Amygdala (tissue), 56 donors: ENCODE data around the gene DYNC2LI1.

ENCODE experiments used
- DNase-seq, 56 donors: peaks; one replicate each; lab custom pipeline; 2025; lab: John Stamatoyannopoulos, UW

The DYNC2LI1 gene

DNA sequence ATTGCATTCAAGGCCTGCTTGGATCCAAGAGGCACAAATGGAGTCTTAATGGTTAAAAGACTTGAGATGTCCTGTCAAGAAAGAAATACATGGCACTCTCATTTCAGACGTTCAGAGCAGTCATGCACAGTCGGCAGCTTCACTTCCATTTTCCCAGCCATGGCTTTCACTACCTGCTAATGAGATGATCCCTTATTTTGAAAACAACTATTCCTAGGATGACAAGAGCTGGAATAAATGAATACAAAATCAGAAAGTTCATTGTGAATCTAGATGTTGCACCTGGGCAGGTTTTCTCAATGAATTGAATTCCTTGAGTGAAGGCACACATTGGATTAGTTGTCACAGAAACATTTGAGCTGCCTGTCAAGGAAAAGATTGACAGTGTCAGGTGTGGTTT, 39.1 kb downstream of the DYNC2LI1 start:
- no peak for DNase-seq

GRCh38 chr2:43814711-43815110, 40.9 kb downstream of the DYNC2LI1 start:
- DNase-seq: no peak

DNA sequence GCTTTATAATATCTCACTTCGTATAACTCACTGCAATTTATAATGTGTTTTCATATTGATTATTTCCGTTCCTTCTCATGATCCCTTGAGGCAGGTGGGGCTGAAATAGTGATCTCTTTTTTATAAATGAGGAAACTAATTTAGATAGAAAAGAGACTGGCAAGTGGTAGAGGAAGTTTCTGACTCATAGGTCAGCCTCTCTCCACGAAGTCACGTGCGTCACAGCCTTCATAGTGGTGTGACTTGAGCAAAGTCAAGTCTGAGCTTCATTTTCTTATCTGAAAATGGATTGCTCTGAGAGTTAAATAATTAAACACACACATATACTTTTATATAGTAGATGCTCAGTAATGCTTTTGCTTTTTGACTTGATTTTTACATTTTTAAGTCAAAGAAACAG, 44.9 kb downstream of the DYNC2LI1 start:
- no peak for DNase-seq

- no peak for DNase-seq
Measured at GRCh38 chr2:43819491-43820163, 45.8 kb downstream of the DYNC2LI1 start.

GRCh38 chr2:43822839-43823238, 49.0 kb downstream of the DYNC2LI1 start:
- no peak for DNase-seq

GRCh38 chr2:43823751-43824150, 49.9 kb downstream of the DYNC2LI1 start:
- DNase-seq: no peak

- no peak for DNase-seq
Measured at GRCh38 chr2:43824512-43824911, 50.7 kb downstream of the DYNC2LI1 start.

GRCh38 chr2:43824951-43825493, 51.2 kb downstream of the DYNC2LI1 start:
- no peak for DNase-seq

DNA sequence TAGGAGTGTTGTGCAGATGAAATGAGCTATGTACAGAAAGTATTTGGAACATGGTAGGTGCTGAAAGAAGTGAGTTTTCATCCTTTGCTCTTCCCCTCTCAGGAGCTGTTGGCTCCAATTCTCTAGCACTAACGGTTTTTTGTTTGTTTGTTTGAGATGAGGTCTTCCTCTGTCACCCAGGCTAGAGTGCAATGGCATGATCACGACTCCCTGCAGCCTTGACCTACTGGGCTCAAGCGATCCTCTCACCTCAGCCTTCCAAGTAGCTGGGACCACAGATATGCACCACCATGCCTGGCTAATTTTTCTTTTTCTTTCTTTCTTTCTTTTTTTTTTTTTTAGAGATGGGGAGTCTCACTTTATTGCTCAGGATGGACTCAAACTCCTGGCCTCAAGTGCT, 52.0 kb downstream of the DYNC2LI1 start:
- DNase-seq: no peak

DNA sequence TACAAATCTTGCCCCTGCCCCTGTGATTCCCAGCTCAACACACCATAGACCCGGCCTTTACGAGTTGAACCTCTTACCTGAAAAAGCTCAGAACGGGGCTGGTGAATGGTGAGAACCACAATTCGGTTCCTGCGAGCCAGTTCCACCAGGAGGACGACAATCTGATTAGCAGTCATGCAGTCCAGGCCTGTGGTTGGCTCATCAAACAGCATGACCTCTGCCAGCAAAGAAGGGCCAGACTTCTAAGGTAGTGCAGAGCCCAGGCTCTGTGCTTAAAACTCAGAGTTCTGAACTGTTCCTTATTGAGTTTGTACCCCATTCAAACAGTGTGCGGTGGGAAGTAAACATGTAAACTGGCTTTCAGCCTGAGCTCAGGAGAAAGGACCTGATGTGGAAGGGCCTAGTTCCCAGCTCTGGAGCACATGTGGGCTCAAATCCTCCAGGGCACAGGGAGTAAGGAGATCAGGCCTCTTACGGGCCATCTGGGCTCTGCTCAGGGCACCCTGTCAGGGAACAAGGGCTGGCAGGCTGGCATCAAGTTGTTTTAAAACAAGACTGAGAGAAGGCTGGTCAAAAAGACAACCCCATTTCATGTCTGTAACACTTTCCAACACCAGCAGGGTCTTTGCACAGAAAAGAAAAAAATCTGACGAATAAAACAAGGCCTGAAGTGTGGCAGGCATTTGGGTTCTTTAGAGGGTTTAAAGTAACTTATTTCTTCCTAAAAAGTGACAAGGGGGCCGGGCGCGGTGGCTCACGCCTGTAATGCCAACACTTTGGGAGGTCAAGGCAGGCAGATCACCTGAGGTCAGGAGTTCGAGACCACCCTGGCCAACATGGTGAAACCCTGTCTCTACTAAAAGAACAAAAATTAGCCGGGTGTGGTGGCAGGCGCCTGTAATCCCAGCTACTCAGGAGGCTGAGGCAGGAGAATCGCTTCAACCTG, 52.7 kb downstream of the DYNC2LI1 start:
- no peak for DNase-seq

DNA sequence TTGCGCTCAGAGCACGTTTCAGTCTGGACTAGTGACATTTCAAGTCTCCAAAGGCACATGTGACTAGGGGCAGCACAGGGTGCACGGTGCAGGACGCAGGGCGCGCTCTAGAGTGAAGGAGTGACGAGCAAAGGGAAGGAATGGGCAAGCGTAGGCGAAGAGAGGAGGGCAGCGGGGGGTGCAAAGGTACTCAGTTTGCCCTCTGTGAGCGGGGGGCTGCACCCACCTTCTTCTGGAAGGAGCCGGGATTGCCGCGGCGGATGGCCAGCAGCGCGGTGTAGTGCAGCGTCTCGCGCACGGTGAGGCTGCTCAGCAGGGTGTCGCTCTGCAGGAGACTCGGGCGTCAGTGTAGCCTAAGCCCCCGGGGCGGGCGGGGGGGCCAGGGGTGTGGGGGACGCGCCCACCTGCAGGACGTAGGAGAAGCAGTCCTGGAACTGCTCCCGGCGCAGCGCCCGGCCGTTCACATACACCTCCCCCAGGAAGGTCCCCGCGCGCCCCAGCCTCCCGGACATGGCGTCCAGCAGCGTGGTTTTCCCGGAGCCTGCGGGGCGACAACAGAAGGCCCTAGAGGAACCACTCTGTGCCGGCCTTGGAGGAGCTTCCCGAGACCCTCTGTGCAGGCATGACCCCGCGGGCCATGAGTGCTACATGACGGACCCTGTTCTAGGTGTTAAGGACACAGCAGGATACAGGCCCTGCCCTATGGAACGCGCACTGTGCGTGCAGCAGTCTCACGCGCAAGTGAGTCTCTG, 57.9 kb downstream of the DYNC2LI1 start:
- DNase-seq: peak in 3 of 56 donors; percentile 8 to 41 (median 14)

- no peak for DNase-seq
Measured at GRCh38 chr2:43832457-43832856, 58.6 kb downstream of the DYNC2LI1 start.

GRCh38 chr2:43837033-43837432, 63.2 kb downstream of the DYNC2LI1 start:
- no peak for DNase-seq

DNA sequence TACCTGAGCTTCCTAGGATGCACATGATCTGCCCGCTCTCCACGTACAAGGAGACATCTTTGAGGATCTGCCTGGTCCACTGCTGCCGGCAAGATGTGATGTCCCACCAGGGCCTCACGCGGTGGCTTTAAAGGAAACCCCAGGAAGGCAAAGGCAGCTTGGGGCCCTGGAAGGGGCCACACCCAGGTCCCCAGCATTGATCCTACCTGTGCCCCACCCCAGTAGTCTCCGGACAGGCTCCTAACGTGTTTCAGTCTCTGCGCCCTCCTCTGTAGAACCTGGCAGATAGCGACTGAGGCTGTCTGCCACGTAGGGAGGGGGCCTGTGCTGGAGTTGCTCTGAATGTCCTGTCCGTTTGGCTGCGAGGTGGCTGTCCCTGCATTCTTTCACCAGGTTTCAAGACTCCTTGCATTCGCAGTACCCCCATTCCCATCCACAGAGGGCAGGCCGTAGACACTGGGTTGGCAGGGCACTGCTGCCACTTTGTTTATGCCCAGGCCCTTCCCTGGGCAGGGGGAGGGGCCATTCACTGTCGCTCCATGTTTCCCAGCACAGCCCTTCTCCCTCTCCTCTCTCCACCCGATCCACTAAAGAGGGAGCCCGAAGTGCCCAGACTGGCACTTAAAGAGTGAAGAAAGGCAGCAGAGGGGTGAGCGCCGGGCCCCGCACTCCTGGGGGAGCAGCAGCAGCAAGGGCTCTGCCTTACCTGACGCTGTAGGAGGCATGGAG, 64.2 kb downstream of the DYNC2LI1 start:
- DNase-seq: no peak

- DNase-seq: no peak
Measured at GRCh38 chr2:43838560-43839267, 64.9 kb downstream of the DYNC2LI1 start, which contains the start of the genes ABCG5 and ABCG8. Gene ABCG5, minus strand, starts transcription at chr2:43838839. Its CDS starts 160 bp downstream, at chr2:43838679. Gene ABCG8, plus strand, starts transcription at chr2:43838971. Its CDS starts 83 bp downstream, at chr2:43839054.

DNA sequence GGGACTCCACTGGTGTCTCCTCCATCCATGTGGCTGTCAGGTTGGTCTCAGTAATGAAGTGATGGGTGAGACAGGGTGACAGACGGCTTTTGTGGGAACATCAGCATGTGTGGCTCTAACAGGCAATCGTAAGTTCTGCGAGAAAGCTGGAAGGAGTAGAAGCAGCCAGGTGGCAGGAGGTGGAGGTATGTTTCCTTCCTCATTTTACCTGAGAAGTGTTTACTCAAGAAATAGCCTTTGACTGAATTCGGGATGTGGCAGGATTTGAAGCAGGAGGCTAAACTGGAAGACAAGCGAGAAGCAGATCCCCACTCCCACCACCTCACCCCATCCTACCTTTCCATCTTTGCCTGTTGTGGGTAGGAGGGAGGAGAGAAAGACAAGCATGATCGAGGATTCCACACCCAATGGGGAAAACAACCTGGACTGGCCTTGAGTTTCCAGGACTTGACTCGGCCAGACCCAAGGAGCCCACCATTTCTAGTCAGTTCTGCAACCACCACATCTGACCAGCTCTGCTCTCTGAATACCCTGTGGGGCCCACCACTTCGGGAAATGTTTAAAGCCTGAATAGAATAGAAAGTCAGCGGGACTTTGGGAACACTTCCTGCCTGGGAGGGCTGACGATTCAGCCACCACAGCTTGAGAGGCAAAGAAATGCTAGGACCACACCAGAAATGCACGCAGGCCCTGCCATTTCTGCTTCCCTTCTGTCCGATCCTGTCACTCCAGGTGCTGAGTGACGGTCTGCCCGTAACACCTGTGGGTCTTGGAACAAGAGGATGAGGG, 66.1 kb downstream of the DYNC2LI1 start:
- DNase-seq: no peak

DNA sequence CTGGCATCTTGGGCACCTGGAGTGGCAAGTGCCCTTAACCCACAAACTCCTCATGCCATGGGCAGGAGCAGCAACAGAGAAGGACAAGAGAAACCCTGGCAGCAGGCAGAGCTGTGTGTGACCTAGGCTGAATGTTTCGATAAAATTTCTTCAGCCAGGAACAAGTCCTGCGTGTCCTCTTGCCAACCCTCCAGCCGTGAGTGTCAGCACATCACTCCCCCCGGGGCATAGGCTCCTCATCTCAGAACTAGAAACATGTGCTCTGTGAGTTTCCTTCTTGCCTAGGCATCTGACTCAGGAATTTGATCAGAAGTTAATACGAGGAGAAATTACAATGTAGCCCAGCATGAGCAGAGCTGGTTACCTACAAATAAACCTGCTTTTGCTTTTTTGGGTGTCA, 67.1 kb downstream of the DYNC2LI1 start:
- DNase-seq: no peak
